Gastrocnemius medialis (tissue), 4 donors: ENCODE data around the gene CYP19A1.

Source experiments
- CTCF ChIP-seq, 5 experiments: fragments of 450-650 bp in 3 of 5; fragments of 200-600 bp in 2 of 5; sonication (generic) in 2 of 5; IDR thresholded peaks in 4 of 5; conservative IDR thresholded peaks in 1 of 5; 1 replicate in 4 of 5; 2 replicates in 1 of 5; pipeline ENCODE4 v1.5.1; 2016 to 2019; ENCODE audit warnings: antibody characterized with exemption in 5 of 5, mild to moderate bottlenecking in 3 of 5, moderate library complexity in 3 of 5
- POLR2A ChIP-seq, 2 donors: fragments of 450-650 bp; IDR thresholded peaks; one replicate each; pipeline ENCODE4 v1.6.1; 2017; ENCODE audit warnings: antibody characterized with exemption in 2 of 2, mild to moderate bottlenecking in 2 of 2, moderate library complexity in 2 of 2

- no peak for TF ChIP-seq CTCF (IDR thresholded peaks at IDR 0.05 in 4 of 5, conservative IDR thresholded peaks at IDR 0.05 in 1 of 5)
- no peak for TF ChIP-seq POLR2A (IDR thresholded peaks at IDR 0.05)
Measured at GRCh38 chr15:51218299-51218938, 120.0 kb downstream of the CYP19A1 start.
